HG03103 (cell line): ENCODE measurements around the gene ABHD8.

ENCODE experiments used
- ATAC-seq: cut with Tn5 transposase; IDR thresholded peaks from one replicate; pipeline ENCODE4 v1.9.1; 2021; ENCODE audit warnings: low read depth; ENCODE audit not compliant: unreplicated experiment

The ABHD8 gene

DNA sequence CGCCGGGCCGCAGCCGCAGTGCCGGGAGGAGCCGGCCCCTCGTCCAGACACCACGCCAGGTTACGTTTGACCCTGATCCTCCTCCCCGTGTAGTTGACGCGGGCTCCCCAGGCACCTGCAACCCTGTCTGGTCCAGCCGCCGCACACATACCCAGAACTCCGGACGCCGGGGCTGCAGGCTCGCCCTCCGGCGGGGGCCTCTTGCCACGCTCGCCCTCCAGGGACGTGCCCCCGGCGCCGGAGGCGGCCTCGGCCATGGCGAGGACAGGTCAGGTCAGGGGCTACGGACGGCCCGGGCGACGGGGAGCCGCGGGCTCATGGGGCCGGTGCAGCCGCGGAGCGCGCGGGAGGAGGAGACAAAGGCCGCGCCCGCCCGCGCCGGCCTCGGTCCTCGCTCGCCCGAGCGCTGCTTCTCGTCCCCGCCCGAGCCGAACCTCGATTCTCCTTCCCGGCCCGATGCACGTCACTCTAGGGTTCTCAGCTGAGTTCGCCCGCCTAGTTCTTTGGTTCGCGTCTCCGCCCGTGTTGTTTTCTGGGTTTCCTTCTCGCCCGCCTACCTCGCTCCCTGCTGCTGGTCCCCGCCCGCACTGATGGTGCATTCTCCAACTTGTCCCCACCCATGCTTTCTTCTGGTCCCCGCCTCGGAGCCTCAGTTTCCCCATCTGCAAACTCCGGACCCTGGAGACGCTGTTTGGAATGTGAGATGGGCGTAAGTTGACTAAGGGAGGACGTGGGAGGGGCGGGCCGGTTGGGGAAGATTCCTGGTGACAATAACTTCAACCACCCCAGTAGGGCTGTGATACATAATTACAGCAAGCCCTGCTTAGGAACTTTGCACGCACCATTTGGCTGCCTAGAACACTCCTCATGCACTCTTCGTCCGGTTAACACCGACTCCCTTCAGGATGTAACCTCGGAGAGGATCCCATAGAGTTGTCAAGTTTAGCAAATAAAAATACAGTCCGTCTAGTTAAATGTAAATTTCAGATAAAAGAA, 31.5 kb upstream of the ABHD8 start, which contains the start of gene ANO8:
ANO8 (minus strand) TSS at position 442 of the 996 bp plus-strand sequence; CDS start at position 257, 185 bp downstream.
- ATAC-seq = no peak

DNA sequence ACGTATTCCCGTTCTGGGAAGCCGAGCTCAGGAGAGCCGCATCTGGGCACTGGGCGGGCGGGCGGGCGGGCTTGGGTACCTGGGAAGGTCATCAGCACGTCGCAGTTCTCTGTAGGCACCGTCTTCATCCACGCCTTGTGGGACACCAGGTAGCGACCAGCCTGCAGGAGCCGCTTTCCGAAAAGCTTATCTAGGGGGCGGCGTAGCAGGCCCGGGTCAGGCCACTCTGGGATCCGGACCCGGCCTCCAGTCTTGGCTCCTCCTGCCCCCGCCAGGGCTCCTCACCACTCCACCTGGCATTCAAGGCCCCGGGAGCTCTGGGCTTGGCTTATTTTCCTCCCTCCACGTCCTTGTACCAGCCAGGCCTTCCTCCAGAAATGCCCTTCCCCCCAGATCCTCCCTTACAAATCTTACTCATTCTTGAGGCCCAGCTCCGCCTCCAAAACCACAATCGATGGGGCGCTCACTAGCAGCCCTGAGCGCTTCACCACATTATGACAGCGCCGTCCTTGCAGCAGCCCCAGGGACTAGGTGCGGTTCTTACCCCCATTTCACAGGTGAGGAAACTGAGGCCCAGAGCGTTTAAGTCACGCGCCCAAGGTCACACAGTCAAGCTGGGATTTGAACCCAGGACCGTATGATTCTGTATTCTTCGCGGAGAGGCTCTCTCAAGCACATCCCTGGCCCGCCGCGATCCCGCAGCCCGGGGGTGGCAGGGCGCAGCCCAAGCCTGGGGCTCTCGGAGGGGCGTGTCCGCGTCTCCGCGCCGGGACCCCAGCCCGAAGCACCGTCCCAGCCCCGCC, 30.6 kb upstream of the ABHD8 start:
- no peak for ATAC-seq

DNA sequence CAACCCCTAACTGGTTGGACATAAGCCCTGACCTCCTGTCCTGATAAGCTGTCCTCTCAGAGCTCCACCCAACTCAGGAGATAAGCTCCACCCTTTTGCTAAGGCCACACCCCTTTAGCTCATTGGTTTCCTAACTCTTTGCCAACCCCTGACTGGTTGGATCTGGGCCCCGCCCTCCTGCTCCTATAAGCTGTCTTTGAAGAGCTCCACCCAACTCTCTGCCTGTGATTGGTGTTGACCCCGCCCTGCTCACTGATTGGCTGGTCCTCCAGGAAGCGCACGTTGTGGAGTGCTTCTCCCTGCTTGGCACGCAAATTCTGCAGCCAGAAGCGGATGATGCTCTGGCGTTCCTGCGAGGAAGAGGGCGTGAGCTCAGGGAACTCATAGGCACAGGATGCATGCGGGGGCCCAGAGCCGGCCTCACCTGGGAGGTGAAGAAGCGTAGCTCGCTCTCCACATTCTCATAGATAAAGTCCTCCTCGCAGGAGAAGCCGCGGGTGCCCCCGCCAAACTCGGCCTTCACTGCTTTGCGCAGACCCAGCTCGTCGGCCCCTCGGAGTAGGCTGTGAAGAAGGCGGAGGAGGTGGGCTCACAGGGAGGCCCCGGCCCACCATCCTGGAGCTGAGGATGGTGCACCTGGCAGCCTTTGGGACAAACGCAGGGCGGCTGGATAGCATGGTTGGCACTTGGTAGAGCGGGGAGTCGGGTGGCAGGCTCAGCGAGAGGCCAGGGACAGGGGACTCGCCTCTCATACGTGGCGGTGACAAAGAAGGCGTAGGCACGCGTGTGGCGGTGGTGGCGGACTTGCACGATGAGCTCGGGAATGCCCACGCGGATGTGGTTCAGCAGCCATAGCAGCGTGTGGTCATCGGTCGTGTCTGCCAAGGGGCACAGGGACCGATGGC, 29.7 kb upstream of the ABHD8 start:
- ATAC-seq = no peak

DNA sequence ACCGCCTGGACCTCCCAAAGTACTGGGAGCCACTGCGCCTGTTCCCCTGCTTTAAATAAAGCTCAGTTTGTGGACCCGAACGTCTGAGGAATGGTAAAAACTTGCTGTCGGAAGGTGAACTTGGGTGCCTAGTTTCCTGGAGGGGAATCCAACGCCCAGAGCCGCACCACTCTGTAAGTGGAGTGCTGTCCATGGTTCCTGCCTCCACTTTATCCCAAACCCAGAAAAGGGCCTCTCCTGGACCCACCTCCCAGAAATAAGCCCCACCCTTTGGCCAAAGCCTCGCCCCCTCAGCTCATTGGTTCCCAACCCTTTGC, 29.1 kb upstream of the ABHD8 start:
- no peak for ATAC-seq

DNA sequence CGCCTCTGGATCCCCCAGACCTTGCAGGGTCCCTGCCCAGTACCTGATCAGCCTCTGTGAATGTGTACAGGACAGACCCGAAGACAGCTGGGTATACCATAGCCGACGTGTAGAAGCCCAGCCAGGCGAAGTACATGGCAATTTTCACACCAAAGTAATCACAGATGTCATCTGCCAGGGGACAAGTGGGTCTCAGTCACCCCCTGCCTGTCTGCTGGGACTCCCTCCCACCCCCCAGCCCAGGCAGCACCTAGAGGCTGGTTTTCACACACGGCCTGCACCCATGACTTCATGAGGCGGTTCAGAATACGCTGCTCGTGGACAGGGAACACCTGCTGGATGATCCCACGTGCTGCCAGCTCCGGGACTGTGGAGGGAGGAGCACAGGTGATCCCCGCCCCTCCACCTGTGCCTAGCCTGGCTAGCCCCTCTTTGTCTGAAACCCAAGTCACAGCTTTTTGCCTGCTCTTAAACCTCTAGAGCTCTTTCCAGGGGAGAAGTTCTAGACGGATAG, 27.9 kb upstream of the ABHD8 start:
- no peak for ATAC-seq

DNA sequence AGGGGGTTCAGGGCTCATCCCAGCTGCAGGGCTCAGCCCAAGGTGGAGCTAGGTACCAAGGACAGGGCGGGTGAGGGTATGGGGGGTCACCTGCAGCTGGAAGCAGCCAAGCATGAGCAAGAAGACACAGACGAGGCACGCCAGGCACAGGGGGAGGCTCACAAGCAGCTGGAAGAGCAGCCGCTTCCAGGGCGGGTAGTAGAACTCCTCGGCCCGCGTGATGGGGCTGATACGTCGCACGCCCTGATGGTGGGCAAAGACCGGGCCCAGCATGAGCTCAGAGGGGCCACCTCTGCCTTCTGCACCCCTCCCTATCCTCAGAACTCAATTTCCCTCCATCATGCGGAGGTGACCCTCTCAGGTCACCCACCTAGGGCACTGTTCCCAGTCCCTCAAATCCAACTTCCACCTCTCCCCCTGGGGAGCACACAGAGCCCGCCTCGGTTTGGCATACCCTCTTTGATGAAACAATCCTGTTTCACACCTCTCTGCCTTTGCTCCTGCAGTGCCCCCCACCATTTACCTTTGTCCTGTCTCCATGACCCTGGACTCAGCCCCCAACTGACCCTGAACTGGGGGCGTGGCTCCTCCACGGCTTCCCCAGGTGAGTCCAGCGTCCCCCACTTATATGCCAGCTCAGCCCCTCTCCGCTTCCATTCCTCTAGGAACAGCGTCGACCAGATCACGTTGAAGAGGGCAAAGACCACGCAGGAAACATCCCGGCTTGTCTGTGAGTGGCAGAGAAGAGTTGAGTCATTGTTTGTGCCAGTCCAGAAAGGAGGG, 27.2 kb upstream of the ABHD8 start:
- ATAC-seq = no peak

DNA sequence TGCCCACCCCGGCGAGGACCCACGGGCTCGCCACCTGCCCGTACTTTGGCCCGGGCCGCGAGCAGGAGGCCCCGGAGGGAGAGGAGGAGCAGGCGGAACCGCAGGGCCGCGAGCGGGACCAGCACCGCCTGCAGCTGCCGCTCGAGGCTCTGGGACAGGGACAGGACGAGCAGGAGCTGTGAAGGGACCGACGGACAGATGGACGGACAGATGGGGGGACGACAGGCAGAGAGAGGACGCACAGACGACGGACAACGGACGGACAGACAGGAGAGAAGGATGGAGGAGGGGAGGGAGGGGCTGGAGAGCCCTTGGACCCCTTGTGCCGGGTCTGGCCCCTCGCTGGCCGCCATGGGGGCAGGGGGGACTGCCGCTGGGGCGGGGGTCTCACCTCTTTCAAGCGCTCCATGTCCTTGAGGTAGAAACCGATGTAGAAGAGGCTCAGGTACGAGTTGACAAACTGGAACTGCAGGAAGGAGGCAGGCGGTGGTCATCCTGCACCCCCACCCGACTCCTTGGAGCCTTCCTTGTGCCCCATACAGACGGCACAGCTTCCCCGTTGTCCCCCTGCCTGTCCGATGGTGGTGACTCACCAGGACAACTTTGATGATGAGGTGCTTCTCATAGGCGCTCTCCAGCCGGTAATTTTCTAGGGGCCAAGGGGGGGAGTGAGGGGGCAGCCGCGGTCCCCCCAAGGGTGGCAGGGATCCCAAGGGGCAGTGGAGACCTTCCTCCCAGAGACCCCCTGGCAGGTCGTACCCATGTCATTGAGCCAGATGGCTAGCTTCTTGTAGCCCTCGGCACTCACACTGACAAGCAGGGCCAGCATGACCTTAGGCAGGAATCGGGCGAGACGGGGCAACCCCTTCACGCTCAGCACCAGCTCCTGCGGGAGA, 26.4 kb upstream of the ABHD8 start:
- no peak for ATAC-seq

DNA sequence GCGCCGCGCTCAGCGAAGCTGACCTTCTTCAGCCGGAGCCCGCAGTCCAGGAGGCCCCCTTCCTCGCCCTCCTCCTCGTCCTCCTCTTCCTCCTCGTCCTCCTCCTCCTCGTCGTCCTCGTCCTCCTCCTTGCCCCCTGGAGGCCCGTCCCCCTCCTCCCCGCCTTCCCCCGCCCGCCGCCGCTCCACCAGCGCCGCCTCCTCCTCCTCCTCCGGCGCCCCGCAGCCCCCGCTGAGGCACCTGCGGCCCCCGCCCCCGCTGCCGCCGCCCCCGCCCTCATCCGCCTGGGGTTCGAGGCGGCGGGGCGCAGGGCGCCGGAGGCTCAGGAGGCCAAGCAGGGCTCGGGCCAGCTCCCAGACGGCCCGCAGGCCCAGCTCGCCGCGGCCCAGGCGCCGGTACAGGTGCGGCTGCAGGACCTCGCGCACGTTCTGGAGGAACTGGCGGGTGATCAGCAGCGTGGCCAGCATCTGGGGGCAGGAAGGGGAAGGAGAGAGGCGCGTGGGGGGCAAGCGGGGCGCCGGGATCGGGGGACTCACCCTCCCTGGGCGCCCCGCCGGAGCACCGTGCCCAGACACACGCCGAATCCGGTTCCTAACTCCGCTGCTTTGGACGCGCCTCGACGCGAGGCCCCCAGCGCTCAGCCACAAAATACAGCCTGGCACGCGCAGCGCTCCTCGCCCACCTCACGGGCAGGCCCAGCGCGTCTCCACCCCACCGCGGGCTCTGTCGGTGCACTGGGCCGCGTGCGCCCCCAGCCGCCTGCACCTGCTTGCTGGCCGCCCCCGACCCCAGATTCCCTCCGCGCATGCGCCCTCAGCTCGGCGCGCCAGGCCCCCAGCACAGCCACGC, 25.5 kb upstream of the ABHD8 start:
- ATAC-seq = no peak

DNA sequence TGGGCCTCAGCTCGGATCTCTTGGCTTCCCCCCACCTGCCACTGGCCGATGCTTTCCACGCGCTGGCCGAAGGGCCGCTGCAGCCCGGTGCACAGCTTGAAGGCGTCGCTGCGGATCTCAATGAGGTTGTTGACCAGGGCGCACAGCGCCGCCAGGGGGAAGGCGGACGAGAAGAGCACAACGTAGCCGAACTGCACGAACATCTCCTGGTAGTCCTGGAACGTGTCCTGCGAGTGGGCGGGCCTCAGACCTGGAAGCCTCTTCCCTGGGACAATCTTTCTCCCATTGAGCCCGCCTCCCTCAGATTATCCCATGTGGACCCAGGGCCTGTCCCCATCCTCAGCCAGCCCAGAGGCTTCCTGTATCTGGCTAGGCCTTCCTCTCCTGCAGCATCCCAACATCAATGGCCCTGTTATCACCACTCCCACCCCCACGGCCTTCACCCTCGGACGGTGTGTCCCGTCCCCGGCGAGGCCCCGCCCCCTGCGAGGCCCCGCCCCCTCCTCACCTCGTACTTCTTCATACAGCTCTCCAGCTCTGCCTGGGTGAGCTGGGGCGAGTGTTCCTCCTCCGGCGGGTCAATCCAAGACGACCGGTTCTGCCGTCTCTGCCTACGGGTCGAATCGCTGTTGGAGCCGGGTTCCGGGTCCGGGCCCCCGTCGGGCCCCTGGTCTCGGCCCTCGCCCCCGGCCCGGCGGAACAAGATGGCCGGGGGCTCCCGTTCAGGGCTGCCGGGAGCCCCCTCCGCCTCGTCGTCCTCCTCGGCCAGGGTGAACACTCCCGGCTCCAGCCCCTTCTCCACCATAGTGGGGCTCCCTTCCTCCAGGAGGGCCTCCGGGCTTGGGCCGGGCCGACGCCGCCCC, 24.7 kb upstream of the ABHD8 start:
- no peak for ATAC-seq

DNA sequence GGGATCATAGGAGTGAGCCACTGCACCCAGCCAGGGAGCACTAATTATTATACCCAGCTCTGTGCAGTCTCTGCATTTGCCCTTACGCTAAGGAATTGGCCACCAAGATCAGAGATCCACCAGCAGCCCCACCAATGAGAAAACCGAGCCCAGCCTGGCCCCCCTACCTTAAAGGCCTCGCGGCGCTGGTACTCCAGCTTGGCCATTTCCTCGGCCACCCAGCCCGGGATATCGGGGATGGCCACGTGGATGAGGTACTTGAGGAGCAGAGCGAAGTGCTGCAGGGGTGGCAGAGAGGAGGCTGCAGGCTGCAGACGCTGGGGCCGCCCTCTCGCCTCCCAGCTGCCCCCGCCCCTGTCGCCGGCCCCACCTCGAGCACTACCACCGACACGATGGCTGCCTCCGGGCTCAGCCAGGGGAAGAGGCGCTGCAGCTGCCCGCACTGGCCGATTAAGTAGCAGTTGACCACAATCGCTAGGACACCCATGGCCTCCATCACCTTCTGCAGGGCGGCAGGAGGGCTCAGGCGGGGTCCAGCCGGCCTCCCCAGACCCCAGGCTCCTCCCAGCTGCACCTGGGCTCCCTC, 23.9 kb upstream of the ABHD8 start:
- no peak for ATAC-seq

DNA sequence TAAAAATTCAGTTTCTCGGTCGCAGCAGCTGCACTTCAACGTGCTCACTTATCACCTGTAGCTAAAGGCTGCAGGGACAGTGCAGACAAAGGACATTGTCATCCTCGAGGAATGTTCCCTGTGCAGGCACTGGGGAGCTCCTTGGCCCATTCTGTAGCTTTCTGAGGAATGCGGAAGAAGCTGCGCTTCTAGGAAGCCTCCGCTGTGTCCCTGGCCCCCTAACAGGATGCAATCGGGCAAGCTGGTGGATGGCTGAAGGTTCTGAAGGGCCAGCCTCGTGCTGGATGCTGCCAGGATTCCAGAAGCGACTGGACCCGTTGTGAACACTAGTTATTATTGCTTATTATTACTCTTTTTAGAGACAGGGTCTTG, 23.4 kb upstream of the ABHD8 start:
- ATAC-seq = no peak

DNA sequence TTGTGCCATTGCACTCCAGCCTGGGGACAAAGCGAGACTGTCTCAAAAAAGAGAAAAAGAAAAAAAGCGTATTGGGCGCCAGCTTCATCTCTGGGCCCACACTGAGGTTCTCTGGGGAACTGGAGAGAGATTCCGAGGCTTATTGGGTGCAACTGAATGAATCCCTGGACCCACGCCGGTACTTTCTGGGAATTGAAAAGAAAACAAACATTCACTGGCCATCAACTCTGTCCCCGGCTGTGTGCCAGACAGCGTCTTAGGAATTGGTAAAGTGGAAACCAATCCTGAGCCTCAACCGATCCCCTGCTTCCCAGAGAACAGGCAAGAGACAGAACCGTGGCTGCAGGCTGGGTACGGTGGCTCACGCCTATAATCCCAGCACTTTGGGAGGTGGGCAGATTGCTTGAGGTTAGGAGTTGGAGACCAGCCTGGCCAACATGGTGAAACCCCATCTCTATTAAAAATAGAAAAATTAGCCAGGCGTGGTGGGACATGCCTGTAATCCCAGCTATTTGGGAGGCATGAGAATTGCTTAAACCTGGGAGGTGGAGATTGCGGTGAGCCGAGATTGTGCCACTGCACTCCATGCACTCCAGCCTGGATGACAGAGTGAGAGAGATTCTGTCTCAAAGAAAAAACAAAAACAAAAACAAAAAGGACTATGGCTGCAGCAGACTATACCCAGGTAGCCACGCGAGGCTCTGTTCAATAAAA, 22.8 kb upstream of the ABHD8 start:
- no peak for ATAC-seq

DNA sequence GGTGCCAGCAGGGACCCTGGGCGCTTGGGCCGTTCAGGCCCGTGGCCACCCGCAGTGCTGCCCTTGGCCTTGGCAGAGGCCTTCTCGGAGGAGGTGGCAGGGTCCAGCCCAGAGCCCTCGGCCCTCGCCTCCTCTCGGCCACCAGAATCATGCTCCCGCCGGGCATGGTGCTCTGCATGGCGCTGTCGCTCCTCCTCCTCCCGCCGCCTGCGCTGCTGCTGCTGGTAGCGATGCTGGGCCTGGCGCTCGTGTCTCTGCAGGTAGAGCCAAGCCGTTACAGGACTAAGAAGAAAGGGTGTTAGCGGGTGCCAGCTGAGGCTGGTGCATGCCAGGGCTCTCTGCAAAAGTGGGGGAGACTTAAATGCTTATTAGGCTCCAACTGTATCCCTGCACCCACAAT, 21.9 kb upstream of the ABHD8 start:
- ATAC-seq = no peak

DNA sequence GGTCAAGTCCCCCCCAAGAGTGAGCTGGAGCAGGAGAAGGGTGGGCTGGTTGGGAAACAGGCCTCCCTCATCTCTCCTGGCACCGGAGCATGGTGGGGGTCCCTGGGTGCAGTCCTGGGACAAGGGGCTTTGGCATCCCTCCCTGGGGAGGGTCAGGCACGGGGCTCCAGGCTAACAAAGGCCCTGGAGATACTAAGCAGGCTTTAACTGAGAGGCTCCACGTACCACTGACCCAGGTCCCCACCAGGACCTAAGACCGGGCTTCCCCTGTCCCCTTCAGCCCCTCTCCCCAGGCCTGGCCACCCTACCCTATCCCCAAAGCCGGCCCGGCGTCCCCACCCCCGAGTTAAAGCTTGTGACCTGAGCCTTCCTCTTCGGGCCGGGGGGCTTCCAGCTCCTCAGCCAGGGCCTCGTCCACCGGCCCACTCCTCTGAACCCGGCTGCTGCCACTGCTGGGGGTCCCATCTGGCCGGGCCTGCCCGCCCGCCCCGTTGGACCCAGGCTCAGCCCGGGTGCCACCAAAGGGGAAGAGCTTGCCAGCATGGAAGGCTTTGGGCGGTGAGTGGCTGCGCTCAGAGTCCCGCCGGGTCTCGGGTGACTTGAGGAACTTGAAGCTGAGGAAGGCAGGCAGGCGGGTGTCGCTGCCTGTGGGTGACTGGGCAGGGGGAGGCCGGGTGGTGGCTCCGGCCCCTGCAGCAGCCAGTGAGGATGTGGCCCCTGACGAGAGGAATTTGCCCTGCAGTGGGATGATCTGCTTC, 21.3 kb upstream of the ABHD8 start:
- ATAC-seq = no peak

DNA sequence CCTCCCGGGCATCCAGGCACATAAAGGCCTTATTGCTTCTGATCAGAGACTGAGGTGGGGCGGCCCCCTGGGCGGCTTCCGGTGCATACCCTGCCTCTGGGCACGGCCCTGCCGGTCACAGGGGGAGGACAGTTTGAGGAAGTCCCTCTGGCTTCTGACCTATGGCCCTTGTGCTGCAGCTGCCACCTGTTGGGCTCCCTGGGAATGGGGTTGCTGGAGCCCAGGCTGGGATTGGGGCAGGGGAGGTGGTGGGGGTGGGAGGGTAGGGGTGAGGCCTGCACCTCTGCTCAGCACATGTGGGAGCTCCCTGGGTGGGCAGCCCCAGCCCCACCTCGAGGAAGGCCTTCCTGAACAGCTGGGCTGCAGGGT, 20.7 kb upstream of the ABHD8 start:
- no peak for ATAC-seq
